K562 (cell line): Measurements from ENCODE around the gene SLC3A2. TPM values are rescaled to one million over a fixed set of nuclear protein-coding genes. Genes with fewer than 3 reads are reported as not detected.

Experiments used
- ATF7 ChIP-seq: fragments of 450-650 bp; IDR thresholded peaks from 2 replicates; pipeline ENCODE4 v1.7.1; 2014; ENCODE audit warnings: mild to moderate bottlenecking, moderate library complexity
- BRD9 ChIP-seq: fragments of 450-650 bp; IDR thresholded peaks from 2 replicates; pipeline ENCODE4 v1.6.1; 2018; ENCODE audit warnings: low read depth; ENCODE audit not compliant: partially characterized antibody
- C11orf30 ChIP-seq: fragments of 450-650 bp; IDR thresholded peaks from 2 replicates; pipeline ENCODE4 v1.6.1; 2016; ENCODE audit warnings: low read depth, mild to moderate bottlenecking
- CCNT2 ChIP-seq: IDR thresholded peaks from 2 replicates; pipeline ENCODE4 v1.6.1; 2011; ENCODE audit warnings: borderline replicate concordance, low read depth, mild to moderate bottlenecking, moderate library complexity, mixed read lengths, low read length; ENCODE audit not compliant: insufficient read length; ENCODE audit errors: extremely low read depth
- CTBP1 ChIP-seq: fragments of 450-650 bp; IDR thresholded peaks from 2 replicates; pipeline ENCODE4 v1.6.1; 2016; ENCODE audit warnings: borderline replicate concordance
- CUX1 ChIP-seq: fragments of 200-800 bp; sonication (Bioruptor generic); IDR thresholded peaks from 2 replicates; pipeline ENCODE4 v1.6.1; 2016; ENCODE audit warnings: missing genetic modification characterization, missing compliant biosample characterization
- FUS ChIP-seq: fragments of 200-400 bp; formaldehyde crosslinking; optimal IDR thresholded peaks from 2 replicates; pipeline ENCODE3; 2017; ENCODE audit warnings: low read depth, low read length
- KAT7 ChIP-seq: sonication (generic); formaldehyde crosslinking; IDR thresholded peaks from 2 replicates; pipeline ENCODE4 v1.8.0; 2022; ENCODE audit warnings: missing genetic modification reagents, mild to moderate bottlenecking, borderline replicate concordance
- KDM2B ChIP-seq: fragments of 250-450 bp; sonication (Bioruptor Pico); IDR thresholded peaks from 2 replicates; pipeline ENCODE4 v1.8.0; 2021; ENCODE audit warnings: mild to moderate bottlenecking, moderate library complexity
- KLF10 ChIP-seq: fragments of 250-450 bp; sonication (Bioruptor Pico); IDR thresholded peaks from 2 replicates; pipeline ENCODE4 v1.6.1; 2021; ENCODE audit warnings: matching md5 sums
- MLLT1 ChIP-seq, 2 experiments: fragments of 450-650 bp; IDR thresholded peaks; 2 replicates each; pipeline ENCODE4 v1.6.1; 2016
- PKNOX1 ChIP-seq: fragments of 450-650 bp; IDR thresholded peaks from 2 replicates; pipeline ENCODE4 v1.6.1; 2016
- PURB ChIP-seq: sonication (generic); formaldehyde crosslinking; IDR thresholded peaks from 2 replicates; pipeline ENCODE4 v1.9.0; 2021; ENCODE audit warnings: low read depth, mild to moderate bottlenecking, missing genetic modification reagents
- SETDB1 ChIP-seq: IDR thresholded peaks from one replicate; pipeline ENCODE4 v1.6.1; 2012; ENCODE audit warnings: low read length, control low read depth, inconsistent platforms
- TCFL5 ChIP-seq: fragments of 250-450 bp; sonication (Bioruptor Pico); conservative IDR thresholded peaks from 2 replicates; pipeline ENCODE4 v1.6.1; 2021; ENCODE audit warnings: mild to moderate bottlenecking, moderate library complexity, matching md5 sums
- TEAD4 ChIP-seq, 2 experiments: sonication (generic) in 1 of 2; formaldehyde crosslinking in 1 of 2; IDR thresholded peaks; 2 replicates each; pipeline versions ENCODE4 v1.6.1 to v1.8.0; 2012 to 2022; ENCODE audit warnings: borderline replicate concordance in 1 of 2, inconsistent platforms in 1 of 2, low read length in 1 of 2, mild to moderate bottlenecking in 1 of 2, missing genetic modification reagents in 1 of 2
- TGIF2 ChIP-seq: sonication (generic); formaldehyde crosslinking; IDR thresholded peaks from 2 replicates; pipeline ENCODE4 v1.8.1; 2022; ENCODE audit warnings: mild to moderate bottlenecking, missing genetic modification reagents, moderate library complexity
- ZNF253 ChIP-seq: fragments of 250-450 bp; sonication (Bioruptor Pico); conservative IDR thresholded peaks from 2 replicates; pipeline ENCODE4 v1.6.1; 2021; ENCODE audit warnings: mild to moderate bottlenecking
- ZNF41 ChIP-seq: fragments of 250-450 bp; sonication (Bioruptor Pico); conservative IDR thresholded peaks from 2 replicates; pipeline ENCODE4 v1.4.0; 2020; ENCODE audit warnings: mild to moderate bottlenecking
- ZNF431 ChIP-seq: sonication (generic); formaldehyde crosslinking; IDR thresholded peaks from 2 replicates; pipeline ENCODE4 v1.8.0; 2022; ENCODE audit warnings: mild to moderate bottlenecking, missing genetic modification reagents
- ZNF699 ChIP-seq: fragments of 250-450 bp; sonication (Bioruptor Pico); IDR thresholded peaks from 2 replicates; pipeline ENCODE4 v1.8.0; 2021; ENCODE audit warnings: mild to moderate bottlenecking, moderate library complexity; ENCODE audit not compliant: insufficient replicate concordance
- polyA plus RNA-seq, 8 experiments: library from polyadenylated mRNA; depleted of rRNA in 4 of 8; stranded (reverse) in 5 of 8; unstranded in 3 of 8; fragments of >200 nt; fragmentation: Nextera tagmentation in 2 of 8; fragmentation: Illumina TruSeq in 1 of 8; extraction: Ambion mirVana in 2 of 8; extraction: Trizol in 1 of 8; gene quantifications; 2 replicates each; pipeline versions ENCODE4 v1.2.1 to v1.2.3, GENCODE V29; 2011 to 2014; ENCODE audit warnings: inconsistent platforms in 1 of 8, missing spikeins in 1 of 8
- total RNA-seq, 7 experiments: library from RNA; depleted of rRNA in 6 of 7; stranded (reverse); fragments of >200 nt in 6 of 7; fragmentation: Illumina TruSeq in 2 of 7; extraction: Trizol in 2 of 7; gene quantifications; 2 replicates each; pipeline versions ENCODE4 v1.2.1 to v1.2.3, GENCODE V29; 2011 to 2021; ENCODE audit warnings: low replicate concordance in 1 of 7

The SLC3A2 gene
- total and polyA plus RNA-seq, 9 of the 15 experiments (the other 6 are each of a cell fraction or from before 2014, with no cell fraction given) = 20.0 to 296 (median 214) TPM

- no peak for TF ChIP-seq MLLT1 (IDR thresholded peaks at IDR 0.05)
- TF ChIP-seq BRD9 = peak; percentile 22
- TF ChIP-seq C11orf30 = no peak
- TF ChIP-seq TCFL5 (CRISPR knock-in tag) = no peak
- 0 out of 2 replicates have a peak, but pooled peaks have one; percentile 15 for TF ChIP-seq KLF10 (CRISPR knock-in tag)
- no peak for TF ChIP-seq ZNF253
- no peak for TF ChIP-seq CUX1
- peak; percentile 31; the same call in 1 of the 2 replicates for TF ChIP-seq ATF7
- no peak for TF ChIP-seq KDM2B (CRISPR knock-in tag)
- no peak for TF ChIP-seq ZNF431 (CRISPR knock-in tag)
- TF ChIP-seq CCNT2 = no peak
- TF ChIP-seq PKNOX1 = no peak
- no peak for TF ChIP-seq CTBP1
- no peak for TF ChIP-seq ZNF699 (CRISPR knock-in tag)
- peak; percentile 6; the same call in 1 of the 2 replicates for TF ChIP-seq TEAD4 (IDR thresholded peaks at IDR 0.05; ENCODE audit: low read length)
- no peak for TF ChIP-seq TEAD4 (CRISPR knock-in tag; IDR thresholded peaks at IDR 0.05; ENCODE audit: borderline replicate concordance)
- no peak for TF ChIP-seq ZNF41
- no peak for TF ChIP-seq SETDB1
- TF ChIP-seq TGIF2 (CRISPR knock-in tag) = peak; percentile 71; the same call in 1 of the 2 replicates
- TF ChIP-seq KAT7 (CRISPR knock-in tag) = no peak
- TF ChIP-seq PURB = no peak
- peak; percentile 11 for TF ChIP-seq FUS
Measured at GRCh38 chr11:62854825-62855570, 25.7 kb upstream of the SLC3A2 start (continued).
